Kidney epithelial cell (primary cell): Measurements from ENCODE around the gene ZNF609. TPM values are rescaled to one million over a fixed set of nuclear protein-coding genes. Genes with fewer than 3 reads are reported as not detected.

Experiments
- DNase-seq: peaks from one replicate; pipeline ENCODE4 v3.0.0-alpha.2; 2010; ENCODE audit warnings: low read depth
- H3K27me3 ChIP-seq: 2 replicates; pipeline ENCODE4 v1.6.0; 2011; ENCODE audit warnings: low read length; ENCODE audit not compliant: control insufficient read depth, insufficient read depth
- H3K36me3 ChIP-seq: 2 replicates; pipeline ENCODE4 v1.5.1; 2011; ENCODE audit warnings: low read length; ENCODE audit not compliant: control insufficient read depth, insufficient read depth
- H3K4me3 ChIP-seq: 2 replicates; pipeline ENCODE4 v1.5.1; 2011; ENCODE audit warnings: low read depth, mild to moderate bottlenecking, control low read depth, low read length
- total RNA-seq: library from RNA; depleted of rRNA; stranded (reverse); fragments of >200 nt; gene quantifications from 2 replicates; pipeline ENCODE4 v1.2.3, GENCODE V29; 2015
- TF ChIP-seq, protein P1 (sequence below): IDR thresholded peaks from 2 replicates; pipeline ENCODE4 v1.5.1; 2011; ENCODE audit warnings: mild to moderate bottlenecking, moderate library complexity, low read length, control low read depth, inconsistent platforms; ENCODE audit not compliant: insufficient read depth, poor library complexity, severe bottlenecking

Gene ZNF609
- total RNA-seq, 1 donor from 2014 or later: 18.4 TPM

GRCh38 chr15:64696481-64696880 is 236.1 kb downstream of the ZNF609 start:
- Histone ChIP-seq H3K27me3 (no peaks in the 10 kb centered on the region), H3K4me3 (no peak overlapping the region), H3K36me3 (no peaks in the 10 kb centered on the region)
- TF ChIP-seq, protein P1, sequence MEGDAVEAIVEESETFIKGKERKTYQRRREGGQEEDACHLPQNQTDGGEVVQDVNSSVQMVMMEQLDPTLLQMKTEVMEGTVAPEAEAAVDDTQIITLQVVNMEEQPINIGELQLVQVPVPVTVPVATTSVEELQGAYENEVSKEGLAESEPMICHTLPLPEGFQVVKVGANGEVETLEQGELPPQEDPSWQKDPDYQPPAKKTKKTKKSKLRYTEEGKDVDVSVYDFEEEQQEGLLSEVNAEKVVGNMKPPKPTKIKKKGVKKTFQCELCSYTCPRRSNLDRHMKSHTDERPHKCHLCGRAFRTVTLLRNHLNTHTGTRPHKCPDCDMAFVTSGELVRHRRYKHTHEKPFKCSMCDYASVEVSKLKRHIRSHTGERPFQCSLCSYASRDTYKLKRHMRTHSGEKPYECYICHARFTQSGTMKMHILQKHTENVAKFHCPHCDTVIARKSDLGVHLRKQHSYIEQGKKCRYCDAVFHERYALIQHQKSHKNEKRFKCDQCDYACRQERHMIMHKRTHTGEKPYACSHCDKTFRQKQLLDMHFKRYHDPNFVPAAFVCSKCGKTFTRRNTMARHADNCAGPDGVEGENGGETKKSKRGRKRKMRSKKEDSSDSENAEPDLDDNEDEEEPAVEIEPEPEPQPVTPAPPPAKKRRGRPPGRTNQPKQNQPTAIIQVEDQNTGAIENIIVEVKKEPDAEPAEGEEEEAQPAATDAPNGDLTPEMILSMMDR: no peak
- DNase-seq: no peak

DNA sequence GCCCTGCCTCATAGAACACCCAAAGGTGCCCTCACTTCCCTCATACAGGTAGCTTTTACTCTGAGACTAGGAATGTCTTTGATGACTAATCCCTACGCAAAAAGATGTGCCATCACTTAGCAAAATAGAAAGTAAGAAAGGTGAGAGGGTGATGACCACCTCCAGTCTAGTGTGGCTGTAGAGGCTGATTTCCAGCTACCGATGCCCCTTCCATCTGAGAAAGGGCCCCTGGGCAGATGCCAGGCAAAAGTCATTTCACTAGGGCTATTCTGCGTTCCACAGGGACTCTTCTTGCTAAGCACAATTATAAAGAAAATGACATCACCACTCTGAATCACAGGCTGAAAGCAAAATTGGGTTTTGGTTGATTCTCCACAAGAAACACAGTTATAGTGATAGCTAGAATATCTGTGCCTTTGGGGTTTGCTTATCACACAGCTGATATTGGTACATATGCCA is 237.6 kb downstream of the ZNF609 start:
- H3K27me3 ChIP-seq: no peaks in the 10 kb centered on the region
- no peak overlapping the region for H3K4me3 ChIP-seq
- H3K36me3 ChIP-seq: no peaks in the 10 kb centered on the region
- DNase-seq: no peak
- TF ChIP-seq, protein P1: no peak

GRCh38 chr15:64698823-64699222 is 238.4 kb downstream of the ZNF609 start:
- no peak overlapping the region for H3K4me3 ChIP-seq
- TF ChIP-seq, protein P1: no peak
- H3K27me3 ChIP-seq: no peaks in the 10 kb centered on the region
- no peak for DNase-seq
- no peaks in the 10 kb centered on the region for H3K36me3 ChIP-seq

DNA sequence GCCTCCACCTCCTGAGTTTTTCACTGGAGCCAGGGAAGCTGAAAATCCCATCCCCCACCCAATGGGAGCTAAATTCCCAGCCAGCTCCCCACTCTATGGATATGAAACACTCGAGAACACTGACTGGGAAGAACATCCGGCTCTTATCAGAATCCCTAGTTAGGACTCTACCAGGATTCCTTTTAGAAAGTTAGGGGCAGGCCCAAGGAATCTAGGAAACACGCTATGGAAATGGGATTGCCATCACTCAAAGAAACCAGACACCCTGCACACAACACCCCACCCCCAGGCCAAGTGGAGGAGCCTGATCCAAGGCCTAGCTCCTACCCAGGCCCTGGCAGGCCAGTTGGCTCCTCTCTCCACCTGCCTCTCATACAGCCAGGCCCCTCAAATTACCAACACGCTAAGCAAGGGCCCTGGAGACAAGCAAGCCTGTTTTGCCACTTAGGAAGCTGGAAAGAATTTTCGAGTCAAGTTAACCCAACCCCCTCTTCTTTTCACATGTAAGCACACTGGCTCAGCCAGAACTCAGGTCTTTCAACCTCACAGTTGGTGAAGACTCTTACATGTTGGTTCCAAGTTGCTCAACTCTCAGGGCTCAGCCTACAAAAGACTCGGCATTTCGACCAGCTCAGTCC is 239.5 kb downstream of the ZNF609 start:
- no peak for DNase-seq
- TF ChIP-seq, protein P1: no peak
- no peaks in the 10 kb centered on the region for H3K27me3 ChIP-seq
- no peak overlapping the region for H3K4me3 ChIP-seq
- H3K36me3 ChIP-seq: no peaks in the 10 kb centered on the region

- TF ChIP-seq, protein P1: no peak
- Histone ChIP-seq H3K4me3 (no peak overlapping the region), H3K27me3 (no peaks in the 10 kb centered on the region), H3K36me3 (no peaks in the 10 kb centered on the region)
- DNase-seq: no peak
These were observed 240.7 kb downstream of the ZNF609 start for GRCh38 chr15:64701051-64701450.
